HG03520 (cell line): Measurements from ENCODE around the gene SEC16A.

ENCODE experiments used
- ATAC-seq: cut with Tn5 transposase; IDR thresholded peaks from one replicate; pipeline ENCODE4 v1.9.1; 2021; ENCODE audit warnings: mild to moderate bottlenecking, moderate library complexity; ENCODE audit not compliant: unreplicated experiment

Gene SEC16A

DNA sequence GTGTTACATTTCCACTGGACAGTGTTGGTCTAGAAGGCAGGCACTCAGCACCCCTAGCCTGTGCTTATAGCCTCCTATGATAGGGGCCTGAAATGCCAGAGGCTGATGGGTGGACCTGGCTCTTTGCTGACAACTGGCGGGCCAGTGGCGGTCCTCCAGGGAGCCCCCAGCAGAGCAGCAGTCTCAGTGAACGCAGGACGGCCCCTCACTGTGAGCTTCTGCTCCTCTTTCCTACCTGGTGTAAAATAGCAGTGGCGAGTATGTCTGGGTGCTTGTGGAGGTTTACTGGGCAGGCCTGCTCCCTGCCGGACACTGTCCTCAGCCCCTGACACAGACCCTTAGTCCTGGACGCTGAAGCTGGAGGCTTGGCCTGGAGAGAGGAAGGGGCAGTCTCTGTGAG lies 3.3 kb upstream of the SEC16A start:
- no peak for ATAC-seq

DNA sequence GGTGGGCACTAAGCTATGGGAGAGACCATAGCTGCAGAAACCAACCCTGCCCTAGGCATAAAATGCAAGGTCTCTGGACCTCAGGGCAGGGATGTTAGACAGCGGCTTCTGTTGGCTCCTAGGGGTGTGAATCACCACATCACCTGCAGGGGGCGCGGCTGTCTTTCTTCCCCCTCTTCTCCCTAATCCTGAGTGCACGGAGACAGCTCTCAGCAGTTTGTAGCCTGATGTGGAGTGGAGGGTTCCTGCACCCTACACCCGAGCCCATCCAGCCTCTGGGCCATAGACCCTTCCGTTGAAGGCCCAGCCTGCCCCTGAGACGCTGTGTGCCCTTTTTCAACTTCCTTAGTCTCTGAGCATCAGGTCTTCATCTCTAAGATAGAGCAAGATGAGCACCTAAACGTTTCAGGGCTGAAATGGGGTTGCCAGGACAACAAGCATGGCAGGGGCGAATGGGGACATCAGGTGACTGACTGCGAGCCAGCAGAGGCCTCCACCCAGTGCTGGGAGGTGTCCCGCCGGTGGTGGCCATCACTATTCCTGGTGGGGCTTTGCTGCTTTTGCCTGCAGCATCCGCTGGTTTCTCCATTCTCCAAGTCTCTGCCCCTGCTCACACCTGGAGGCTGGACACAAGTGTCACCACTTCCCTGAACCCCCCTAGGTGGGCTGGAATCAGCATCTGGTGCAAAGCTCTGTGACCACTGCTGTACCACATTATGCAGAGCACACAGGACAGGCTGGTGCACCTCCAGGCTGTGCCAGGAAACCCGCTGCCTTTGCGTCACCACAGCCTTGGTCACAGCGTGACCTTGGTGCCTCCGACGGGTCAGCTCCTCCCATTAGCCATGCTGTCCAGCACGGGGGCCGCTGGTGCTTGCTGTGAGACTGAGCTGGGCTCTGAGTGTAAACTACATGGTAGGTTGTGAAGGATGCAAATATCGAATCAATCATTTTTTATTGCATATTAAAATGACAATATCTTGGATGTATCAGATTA lies 2.5 kb upstream of the SEC16A start:
- ATAC-seq, result no peak

DNA sequence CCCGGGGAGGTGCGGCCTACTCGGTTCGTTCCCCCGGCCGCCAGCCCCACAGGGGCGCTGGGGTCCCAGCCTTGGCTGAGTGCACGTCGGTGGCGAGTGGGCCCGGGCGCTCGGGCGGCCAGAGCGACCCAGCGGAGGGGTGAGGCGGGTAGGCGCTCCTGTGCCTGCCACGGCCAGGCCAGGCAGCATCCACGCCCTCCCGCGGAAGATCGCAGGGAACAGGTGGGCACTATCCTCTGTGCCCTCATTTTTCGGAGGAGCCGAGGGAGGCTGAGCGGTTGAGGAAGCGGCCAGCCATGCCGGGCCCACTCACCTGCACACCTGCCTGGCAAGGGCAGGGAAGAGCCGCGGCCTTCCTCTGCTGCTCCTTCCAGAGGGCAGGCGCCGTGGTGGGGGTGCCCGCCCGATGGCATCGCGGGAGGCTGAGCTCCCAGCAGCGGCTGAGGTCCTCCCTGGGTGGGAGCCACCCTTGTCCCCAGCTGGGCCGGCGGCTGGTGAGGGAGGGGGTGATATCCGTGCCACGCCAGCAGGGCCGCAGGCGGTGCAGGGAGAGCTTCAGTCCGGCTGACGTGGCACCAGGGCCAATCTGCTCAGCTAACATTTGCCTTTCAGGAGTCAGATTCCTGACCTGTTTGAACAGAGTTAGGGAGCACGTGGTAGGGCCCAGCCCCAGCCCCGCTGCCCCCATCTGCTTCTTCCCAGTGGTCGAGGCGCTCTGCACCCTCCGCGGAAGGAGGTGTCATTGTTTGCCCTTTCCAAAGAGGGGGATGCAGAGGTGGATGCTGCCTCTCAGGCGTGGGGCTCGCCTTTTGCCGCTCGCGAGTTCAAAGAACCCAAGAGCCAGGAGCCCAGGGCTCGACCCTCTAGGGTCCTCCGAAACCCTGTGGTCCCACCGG lies 1.6 kb upstream of the SEC16A start:
- ATAC-seq, result no peak

GRCh38 chr9:136483589-136484152 lies 831 bp upstream of the SEC16A start:
- ATAC-seq, result peak; percentile 58

GRCh38 chr9:136482046-136482792 lies 621 bp downstream of the SEC16A start:
- ATAC-seq, result no peak

- ATAC-seq, result no peak
Observed at GRCh38 chr9:136481558-136481957, 1.3 kb downstream of the SEC16A start.

- ATAC-seq, result no peak
Observed at GRCh38 chr9:136476369-136477150, 6.3 kb downstream of the SEC16A start.

DNA sequence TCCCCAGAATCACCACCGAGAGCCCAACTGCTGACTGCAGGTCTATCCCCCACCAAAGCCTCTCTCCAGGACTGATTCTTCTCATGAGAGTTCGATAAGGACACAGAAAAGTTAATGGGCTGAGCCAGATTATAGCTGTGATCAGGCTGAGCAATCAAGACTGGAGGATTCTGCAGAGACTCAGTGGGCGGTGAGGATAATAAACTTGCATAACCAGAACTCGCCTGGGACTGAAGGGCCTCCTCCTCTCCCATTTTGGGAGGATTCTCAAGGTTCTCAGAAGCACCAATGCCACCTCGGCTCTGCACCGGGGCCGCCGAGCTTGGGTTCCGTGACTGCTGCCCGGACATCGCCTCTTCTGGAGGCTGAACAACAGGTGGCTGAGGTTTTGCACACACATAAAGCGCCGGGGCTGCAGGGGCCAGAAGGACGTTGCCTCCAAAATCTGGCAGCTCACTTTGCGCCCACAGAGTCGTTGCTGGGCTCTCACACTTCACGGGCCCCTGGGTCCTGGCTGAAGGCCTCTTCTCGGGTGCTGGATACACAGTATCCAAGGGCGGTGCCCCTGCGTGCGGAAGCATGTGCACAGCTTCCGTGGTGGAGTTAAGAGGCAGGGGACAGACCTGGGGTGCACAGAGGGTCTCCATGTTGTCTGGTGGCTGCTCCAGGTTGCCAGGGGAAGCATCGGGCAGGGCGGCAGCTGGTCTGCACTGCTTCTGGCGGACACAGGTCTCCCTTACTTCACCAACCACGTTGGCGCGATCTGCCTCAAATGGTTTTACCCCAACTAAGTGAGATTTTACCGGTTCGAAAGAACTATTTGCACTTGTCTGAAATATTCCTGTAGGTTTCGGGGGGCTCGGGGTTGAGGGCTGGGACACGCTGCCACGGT lies 7.6 kb downstream of the SEC16A start:
- no peak for ATAC-seq

- ATAC-seq, result no peak
Observed at GRCh38 chr9:136474021-136474640, 8.7 kb downstream of the SEC16A start.

GRCh38 chr9:136473354-136473721 lies 9.5 kb downstream of the SEC16A start:
- no peak for ATAC-seq

DNA sequence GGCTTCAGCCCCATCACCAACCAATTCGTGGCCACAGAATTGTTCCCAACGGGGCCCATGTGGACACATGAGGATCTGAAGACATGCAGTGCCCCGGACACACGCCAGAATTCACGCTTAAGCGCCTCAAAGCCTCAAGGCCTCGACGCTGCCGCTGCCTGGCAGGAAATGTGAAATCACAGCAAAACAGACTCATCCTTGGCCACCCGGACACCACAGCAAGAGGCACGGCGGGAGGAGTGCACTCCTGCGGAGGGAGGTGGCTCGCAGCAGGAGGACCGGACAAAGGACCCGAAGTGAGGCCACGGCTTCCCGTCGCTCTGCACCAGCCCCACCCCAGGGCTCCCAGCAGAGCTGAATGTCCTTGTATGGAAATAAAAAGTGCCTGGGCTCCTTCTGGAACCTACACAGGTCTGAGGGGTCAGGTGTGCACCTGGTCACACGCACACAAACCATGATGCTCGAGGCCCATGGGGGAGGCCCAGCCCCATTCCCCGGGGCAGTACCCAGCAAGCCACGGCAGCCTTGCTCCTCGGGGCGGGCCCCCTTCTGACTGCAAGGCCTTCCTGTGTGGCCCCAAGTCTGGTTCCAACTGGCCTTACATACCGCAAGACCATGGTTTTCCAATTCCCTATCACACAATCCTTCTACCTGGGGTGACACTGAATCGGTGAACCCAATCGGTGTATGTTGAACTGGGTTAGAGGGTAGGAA lies 10.0 kb downstream of the SEC16A start:
- no peak for ATAC-seq

DNA sequence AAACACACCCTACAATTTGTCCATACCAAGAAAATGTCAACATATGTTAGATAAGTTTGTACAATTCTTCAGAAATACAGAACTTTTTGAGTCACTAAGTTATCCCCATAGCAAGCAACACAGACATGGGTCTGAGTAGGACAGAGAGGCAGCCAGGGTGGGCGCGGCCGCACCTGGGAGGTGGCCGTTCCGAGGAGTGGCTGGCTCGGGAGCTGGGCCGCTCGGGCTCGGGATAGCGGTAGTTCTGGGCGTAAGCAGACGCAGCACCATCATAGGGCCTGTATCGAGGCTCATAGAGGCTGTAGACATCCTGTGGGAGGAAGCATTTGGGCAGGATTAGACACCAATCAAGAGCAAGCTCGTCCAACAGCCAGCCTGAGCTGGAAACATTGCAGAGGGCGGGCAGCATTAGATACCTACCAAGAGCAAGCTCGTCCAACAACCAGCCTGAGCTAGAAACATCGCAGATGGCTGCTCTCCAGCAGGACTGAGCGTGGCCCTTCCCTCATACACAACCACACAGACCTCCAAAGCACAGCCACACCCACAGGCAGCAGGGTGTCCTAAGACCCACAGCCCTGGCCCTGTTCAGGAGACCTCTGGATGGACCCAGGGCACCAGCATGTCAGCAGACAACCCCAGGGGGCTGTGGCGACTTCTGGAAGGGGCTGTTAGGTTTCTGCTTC lies 10.9 kb downstream of the SEC16A start:
- no peak for ATAC-seq

- ATAC-seq, result no peak
Observed at GRCh38 chr9:136470792-136471469, 11.9 kb downstream of the SEC16A start.

- no peak for ATAC-seq
Observed at GRCh38 chr9:136470356-136470755, 12.5 kb downstream of the SEC16A start.

DNA sequence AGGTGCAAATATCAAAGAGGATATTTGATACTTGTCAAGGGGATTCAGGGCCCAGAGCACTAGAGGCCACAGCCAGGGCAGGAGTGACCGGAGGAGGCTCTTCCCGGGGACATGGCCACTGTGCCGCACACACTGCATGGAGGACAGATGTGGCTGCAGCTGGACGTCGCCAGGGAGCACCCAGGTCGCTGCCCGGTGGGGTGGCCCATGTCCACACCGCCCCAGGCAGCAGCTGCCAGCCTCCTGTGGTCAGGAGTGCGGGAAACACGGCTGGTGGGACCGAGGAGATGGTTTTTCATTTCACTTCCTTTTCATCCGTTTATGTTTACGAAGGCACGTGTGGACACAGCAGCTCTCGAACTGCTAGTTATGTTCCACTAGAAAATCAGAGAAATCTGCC lies 15.1 kb downstream of the SEC16A start:
- ATAC-seq, result no peak

GRCh38 chr9:136466155-136466541 lies 16.7 kb downstream of the SEC16A start:
- no peak for ATAC-seq
